Activated B cell treated with CpG ODN at 0.5 μM for 24 hours (primary cell): ENCODE results near the gene FLNB. TPM values are rescaled to one million over a fixed set of nuclear protein-coding genes. Genes with fewer than 3 reads are reported as not detected.

ENCODE experiments used
- ATAC-seq: fragments of 200-7000 bp; cut with Tn5 transposase; one replicate; pipeline ENCODE4 v1.10.0; 2021; ENCODE audit warnings: low read depth, mild to moderate bottlenecking, moderate library complexity
- CTCF ChIA-PET: fragments of 350-600 bp; sonication (Branson Sonifier 250); formaldehyde crosslinking; loops from one replicate; lab custom pipeline; 2021; ENCODE audit warnings: antibody characterized with exemption; lab: Charles Lee
- POLR2A ChIA-PET: fragments of 350-600 bp; sonication (Branson Sonifier 250); formaldehyde crosslinking; loops from one replicate; lab custom pipeline; 2021; ENCODE audit warnings: antibody characterized with exemption; lab: Charles Lee
- DNase-seq: peaks from one replicate; pipeline ENCODE4 v3.0.0; 2022
- H3K27ac Mint-ChIP-seq: one replicate; pipeline ENCODE4 v1.8.0; 2020; ENCODE audit warnings: mixed read lengths
- H3K27me3 Mint-ChIP-seq: one replicate; pipeline ENCODE4 v1.8.0; 2021; ENCODE audit warnings: mixed read lengths
- H3K36me3 Mint-ChIP-seq: one replicate; pipeline ENCODE4 v1.8.0; 2021; ENCODE audit warnings: low read depth, mixed read lengths
- H3K4me1 Mint-ChIP-seq: one replicate; pipeline ENCODE4 v1.8.0; 2021; ENCODE audit warnings: mixed read lengths
- H3K4me3 Mint-ChIP-seq: one replicate; pipeline ENCODE4 v1.8.0; 2020; ENCODE audit warnings: mild to moderate bottlenecking, mixed read lengths
- H3K9me3 Mint-ChIP-seq: one replicate; pipeline ENCODE4 v1.8.0; 2020; ENCODE audit warnings: mixed read lengths
- CTCF ChIP-seq: fragments of 200-600 bp; IDR thresholded peaks from one replicate; pipeline ENCODE4 v1.8.0; 2022; ENCODE audit warnings: antibody characterized with exemption, mild to moderate bottlenecking
- intact Hi-C: fragments of 100-400 bp; cut with micrococcal nuclease; formaldehyde crosslinking; loops from one replicate; pipeline ENCODE4 v1.15.1; 2024
- total RNA-seq: library from RNA; stranded (reverse); gene quantifications from 2 replicates; pipeline ENCODE4 v1.2.3, GENCODE V29; 2022

Gene FLNB
- total RNA-seq, 1 donor from 2014 or later, result 16.7 TPM

- intact Hi-C loops, result no loop called here
- H3K4me3 Mint-ChIP-seq, result no peak overlapping the region
- H3K9me3 Mint-ChIP-seq, result no peaks in the 10 kb centered on the region
Observed at GRCh38 chr3:58018892-58019742, 10.9 kb downstream of the FLNB start.

DNA sequence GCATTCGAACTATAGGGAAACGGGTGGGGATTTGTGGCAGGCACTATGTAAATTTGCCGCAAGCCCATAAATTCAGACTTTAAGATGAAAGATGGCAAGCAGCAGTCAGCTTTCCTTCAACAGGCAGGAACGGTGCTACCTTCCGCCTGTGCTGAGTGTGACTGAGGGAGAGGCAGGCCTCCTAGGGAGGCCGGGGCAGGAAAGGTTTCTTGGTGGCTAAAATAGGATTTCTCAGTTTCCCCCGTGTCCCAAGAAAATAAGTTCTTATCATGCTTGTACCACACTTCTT is 12.5 kb downstream of the FLNB start:
- intact Hi-C loops, result no loop called here
- Mint-ChIP-seq H3K4me1 (peaks cover 7% of the 10 kb centered on the region), H3K27me3 (no peaks in the 10 kb centered on the region), H3K27ac (no peak overlapping the region), H3K9me3 (no peaks in the 10 kb centered on the region), H3K4me3 (no peak overlapping the region), H3K36me3 (no peaks in the 10 kb centered on the region)
- DNase-seq (no peak), ATAC-seq (no peak)
- ChIA-PET POLR2A (no interaction called here), CTCF (no interaction called here)
- no peak for TF ChIP-seq CTCF

More at GRCh38 chr3:58018892-58019742, 10.9 kb downstream of the FLNB start:
- CTCF ChIA-PET, result no interaction called here
- TF ChIP-seq CTCF, result no peak
- Mint-ChIP-seq H3K4me1 (peaks cover 7% of the 10 kb centered on the region), H3K36me3 (no peaks in the 10 kb centered on the region), H3K27me3 (no peaks in the 10 kb centered on the region), H3K27ac (no peak overlapping the region)
- POLR2A ChIA-PET, result no interaction called here
- DNase-seq (no peak), ATAC-seq (no peak)

- H3K4me3 Mint-ChIP-seq, result no peak overlapping the region
- H3K27me3 Mint-ChIP-seq, result no peaks in the 10 kb centered on the region
- H3K4me1 Mint-ChIP-seq, result peaks cover 7% of the 10 kb centered on the region
- no peaks in the 10 kb centered on the region for H3K36me3 Mint-ChIP-seq
- no peak for ATAC-seq
- ChIA-PET CTCF (no interaction called here), POLR2A (no interaction called here)
- no peaks in the 10 kb centered on the region for H3K9me3 Mint-ChIP-seq
- no peak for TF ChIP-seq CTCF
- no peak overlapping the region for H3K27ac Mint-ChIP-seq
- intact Hi-C loops, result no loop called here
- no peak for DNase-seq
Observed at GRCh38 chr3:58021072-58021959, 13.1 kb downstream of the FLNB start.

DNA sequence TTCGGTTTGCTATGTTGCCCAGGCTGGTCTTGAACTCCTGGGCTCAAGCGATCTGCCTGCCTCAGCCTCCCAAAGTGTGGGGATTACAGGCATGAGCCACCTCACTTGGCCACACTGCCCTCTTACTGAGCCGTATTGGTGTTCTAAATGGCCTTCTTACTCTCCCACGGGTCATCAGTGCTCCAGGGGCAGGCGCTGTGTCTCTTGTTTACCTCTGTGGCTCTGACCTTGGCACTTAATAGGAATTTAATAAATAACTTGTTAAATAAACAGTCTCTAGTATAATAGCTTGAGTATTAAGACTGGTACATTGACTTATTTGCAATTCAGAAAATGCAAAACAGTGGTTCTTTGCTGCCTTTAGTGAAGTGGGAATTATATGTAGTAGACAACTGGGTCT is 13.7 kb downstream of the FLNB start:
- Mint-ChIP-seq H3K4me1 (peaks cover 7% of the 10 kb centered on the region), H3K9me3 (no peaks in the 10 kb centered on the region), H3K27me3 (no peaks in the 10 kb centered on the region), H3K36me3 (no peaks in the 10 kb centered on the region), H3K4me3 (no peak overlapping the region), H3K27ac (no peak overlapping the region)
- no peak for TF ChIP-seq CTCF
- intact Hi-C loops, result no loop called here
- DNase-seq (no peak), ATAC-seq (no peak)
- ChIA-PET POLR2A (no interaction called here), CTCF (interaction anchor here (0.6 kb wide), 1 partner anchor 99 kb away, joined by 3 read pairs; no protein-coding TSS in a partner anchor)

GRCh38 chr3:58022490-58022889 is 14.3 kb downstream of the FLNB start:
- DNase-seq (no peak), ATAC-seq (no peak)
- Mint-ChIP-seq H3K27ac (no peak overlapping the region), H3K4me3 (no peak overlapping the region), H3K9me3 (no peaks in the 10 kb centered on the region), H3K36me3 (no peaks in the 10 kb centered on the region), H3K4me1 (peaks cover 7% of the 10 kb centered on the region), H3K27me3 (no peaks in the 10 kb centered on the region)
- intact Hi-C loops, result no loop called here
- TF ChIP-seq CTCF, result no peak
- POLR2A ChIA-PET, result no interaction called here
- CTCF ChIA-PET, result interaction anchor here (0.6 kb wide), 1 partner anchor 100 kb away, joined by 3 read pairs; no protein-coding TSS in a partner anchor
